Femur (tissue), 1 donor: Measurements from ENCODE around the gene FAF2.

Source experiments
- DNase-seq: peaks from one replicate; pipeline ENCODE4 v3.0.0-alpha.2; 2017

Gene FAF2

GRCh38 chr5:176514244-176514950 is 66.2 kb downstream of the FAF2 start:
- DNase-seq: no peak

- no peak for DNase-seq
Measured at GRCh38 chr5:176515396-176515795, 67.2 kb downstream of the FAF2 start.

- no peak for DNase-seq
Measured at GRCh38 chr5:176517053-176517661, 69.0 kb downstream of the FAF2 start.

GRCh38 chr5:176519810-176520720 is 71.9 kb downstream of the FAF2 start:
- DNase-seq: no peak

GRCh38 chr5:176521286-176521685 is 73.1 kb downstream of the FAF2 start:
- no peak for DNase-seq

- DNase-seq: no peak
Measured at GRCh38 chr5:176521699-176522263, 73.6 kb downstream of the FAF2 start.

GRCh38 chr5:176524138-176524537 is 76.0 kb downstream of the FAF2 start:
- no peak for DNase-seq

- no peak for DNase-seq
Measured at GRCh38 chr5:176524987-176525386, 76.8 kb downstream of the FAF2 start.

- DNase-seq: no peak
Measured at GRCh38 chr5:176525677-176526076, 77.5 kb downstream of the FAF2 start.

GRCh38 chr5:176526462-176526861 is 78.3 kb downstream of the FAF2 start:
- DNase-seq: no peak

- no peak for DNase-seq
Measured at GRCh38 chr5:176527246-176528222, 79.3 kb downstream of the FAF2 start.

- peak; percentile 23 for DNase-seq
Measured at GRCh38 chr5:176528301-176528700, 80.1 kb downstream of the FAF2 start.

- DNase-seq: peak; percentile 26
Measured at GRCh38 chr5:176528761-176529115, 80.6 kb downstream of the FAF2 start.

GRCh38 chr5:176529116-176529740 is 81.0 kb downstream of the FAF2 start:
- no peak for DNase-seq

GRCh38 chr5:176529741-176530141 is 81.6 kb downstream of the FAF2 start:
- DNase-seq: no peak

- DNase-seq: peak; percentile 26
Measured at GRCh38 chr5:176530393-176530982, 82.3 kb downstream of the FAF2 start.

- peak; percentile 73 for DNase-seq
Measured at GRCh38 chr5:176530983-176531901, 83.1 kb downstream of the FAF2 start.

- no peak for DNase-seq
Measured at GRCh38 chr5:176531902-176532493, 83.8 kb downstream of the FAF2 start.

GRCh38 chr5:176532795-176533194 is 84.6 kb downstream of the FAF2 start:
- no peak for DNase-seq

GRCh38 chr5:176533390-176533789 is 85.2 kb downstream of the FAF2 start:
- DNase-seq: peak; percentile 68
